ENCODE measurements around the gene PLOD2.

Gene PLOD2

GRCh38 chr3:146072824-146073223, 88.2 kb downstream of the PLOD2 start:
- no peaks in the 10 kb centered on the region for H3K9me3 ChIP-seq (ENCODE audit: control insufficient read depth in 1 of 2, low read length in 2 of 2)
- H3K4me3 ChIP-seq (ENCODE audit: low read depth in 1 of 2, low read length in 2 of 2), result no peak overlapping the region
- H3K4me1 ChIP-seq (ENCODE audit: control insufficient read depth in 1 of 2, insufficient read depth in 2 of 2, low read length in 2 of 2), result no peaks in the 10 kb centered on the region
- peaks cover 0 to 8% of the 10 kb centered on the region in 2 donors for H3K36me3 ChIP-seq (ENCODE audit: control insufficient read depth in 1 of 2, insufficient read depth in 2 of 2, low read length in 2 of 2)
- no peaks in the 10 kb centered on the region for H3K27me3 ChIP-seq (ENCODE audit: low read depth, low read length)
- H3K27ac ChIP-seq (ENCODE audit: low read length), result no peak overlapping the region

- peaks cover 0 to 8% of the 10 kb centered on the region in 2 donors for H3K36me3 ChIP-seq (ENCODE audit: control insufficient read depth in 1 of 2, insufficient read depth in 2 of 2, low read length in 2 of 2)
- no peak overlapping the region for H3K4me3 ChIP-seq (ENCODE audit: low read depth in 1 of 2, low read length in 2 of 2)
- no peaks in the 10 kb centered on the region for H3K9me3 ChIP-seq (ENCODE audit: control insufficient read depth in 1 of 2, low read length in 2 of 2)
- no peaks in the 10 kb centered on the region for H3K27me3 ChIP-seq (ENCODE audit: low read depth, low read length)
- H3K4me1 ChIP-seq (ENCODE audit: control insufficient read depth in 1 of 2, insufficient read depth in 2 of 2, low read length in 2 of 2), result no peaks in the 10 kb centered on the region
- no peak overlapping the region for H3K27ac ChIP-seq (ENCODE audit: low read length)
These were observed 88.9 kb downstream of the PLOD2 start for GRCh38 chr3:146072061-146072460.

- H3K4me1 ChIP-seq (ENCODE audit: control insufficient read depth in 1 of 2, insufficient read depth in 2 of 2, low read length in 2 of 2), result no peaks in the 10 kb centered on the region
- no peaks in the 10 kb centered on the region for H3K27me3 ChIP-seq (ENCODE audit: low read depth, low read length)
- H3K36me3 ChIP-seq (ENCODE audit: control insufficient read depth in 1 of 2, insufficient read depth in 2 of 2, low read length in 2 of 2), result peaks cover 0 to 8% of the 10 kb centered on the region in 2 donors
- H3K9me3 ChIP-seq (ENCODE audit: control insufficient read depth in 1 of 2, low read length in 2 of 2), result no peaks in the 10 kb centered on the region
- H3K4me3 ChIP-seq (ENCODE audit: low read depth in 1 of 2, low read length in 2 of 2), result no peak overlapping the region
- no peak overlapping the region for H3K27ac ChIP-seq (ENCODE audit: low read length)
These were observed 89.4 kb downstream of the PLOD2 start for GRCh38 chr3:146071632-146072031.

- Histone ChIP-seq H3K27me3 (ENCODE audit: low read depth, low read length) (no peaks in the 10 kb centered on the region), H3K9me3 (ENCODE audit: control insufficient read depth in 1 of 2, low read length in 2 of 2) (no peaks in the 10 kb centered on the region), H3K4me1 (ENCODE audit: control insufficient read depth in 1 of 2, insufficient read depth in 2 of 2, low read length in 2 of 2) (peaks cover 0 to 4% of the 10 kb centered on the region in 2 donors)
These were observed 93.9 kb downstream of the PLOD2 start for GRCh38 chr3:146067048-146067447.

GRCh38 chr3:146065573-146066006, 95.4 kb downstream of the PLOD2 start:
- Histone ChIP-seq H3K27me3 (ENCODE audit: low read depth, low read length) (no peaks in the 10 kb centered on the region), H3K4me3 (ENCODE audit: low read depth in 1 of 2, low read length in 2 of 2) (no peak overlapping the region), H3K4me1 (ENCODE audit: control insufficient read depth in 1 of 2, insufficient read depth in 2 of 2, low read length in 2 of 2) (peaks cover 0 to 4% of the 10 kb centered on the region in 2 donors), H3K9me3 (ENCODE audit: control insufficient read depth in 1 of 2, low read length in 2 of 2) (no peaks in the 10 kb centered on the region), H3K27ac (ENCODE audit: low read length) (no peak overlapping the region), H3K36me3 (ENCODE audit: control insufficient read depth in 1 of 2, insufficient read depth in 2 of 2, low read length in 2 of 2) (no peaks in the 10 kb centered on the region)

More at GRCh38 chr3:146067048-146067447, 93.9 kb downstream of the PLOD2 start:
- Histone ChIP-seq H3K36me3 (ENCODE audit: control insufficient read depth in 1 of 2, insufficient read depth in 2 of 2, low read length in 2 of 2) (peaks cover 0 to 5% of the 10 kb centered on the region in 2 donors), H3K4me3 (ENCODE audit: low read depth in 1 of 2, low read length in 2 of 2) (no peak overlapping the region), H3K27ac (ENCODE audit: low read length) (no peak overlapping the region)

GRCh38 chr3:146058241-146058640, 102.7 kb downstream of the PLOD2 start:
- Histone ChIP-seq H3K4me3 (ENCODE audit: low read depth in 1 of 2, low read length in 2 of 2) (no peak overlapping the region), H3K4me1 (ENCODE audit: control insufficient read depth in 1 of 2, insufficient read depth in 2 of 2, low read length in 2 of 2) (no peaks in the 10 kb centered on the region), H3K9me3 (ENCODE audit: control insufficient read depth in 1 of 2, low read length in 2 of 2) (no peaks in the 10 kb centered on the region), H3K27ac (ENCODE audit: low read length) (no peak overlapping the region), H3K27me3 (ENCODE audit: low read depth, low read length) (no peaks in the 10 kb centered on the region), H3K36me3 (ENCODE audit: control insufficient read depth in 1 of 2, insufficient read depth in 2 of 2, low read length in 2 of 2) (no peaks in the 10 kb centered on the region)

GRCh38 chr3:146052791-146053310, 108.1 kb downstream of the PLOD2 start:
- H3K4me3 ChIP-seq (ENCODE audit: low read depth in 1 of 2, low read length in 2 of 2), result no peak overlapping the region
- no peaks in the 10 kb centered on the region for H3K36me3 ChIP-seq (ENCODE audit: control insufficient read depth in 1 of 2, insufficient read depth in 2 of 2, low read length in 2 of 2)
- H3K4me1 ChIP-seq (ENCODE audit: control insufficient read depth in 1 of 2, insufficient read depth in 2 of 2, low read length in 2 of 2), result no peaks in the 10 kb centered on the region
- no peaks in the 10 kb centered on the region for H3K27me3 ChIP-seq (ENCODE audit: low read depth, low read length)
- H3K9me3 ChIP-seq (ENCODE audit: control insufficient read depth in 1 of 2, low read length in 2 of 2), result no peaks in the 10 kb centered on the region
- H3K27ac ChIP-seq (ENCODE audit: low read length), result no peak overlapping the region

GRCh38 chr3:146052056-146052790, 108.8 kb downstream of the PLOD2 start:
- H3K36me3 ChIP-seq (ENCODE audit: control insufficient read depth in 1 of 2, insufficient read depth in 2 of 2, low read length in 2 of 2), result no peaks in the 10 kb centered on the region
- no peaks in the 10 kb centered on the region for H3K9me3 ChIP-seq (ENCODE audit: control insufficient read depth in 1 of 2, low read length in 2 of 2)
- no peak overlapping the region for H3K4me3 ChIP-seq (ENCODE audit: low read depth in 1 of 2, low read length in 2 of 2)
- no peaks in the 10 kb centered on the region for H3K27me3 ChIP-seq (ENCODE audit: low read depth, low read length)
- no peak overlapping the region for H3K27ac ChIP-seq (ENCODE audit: low read length)
- H3K4me1 ChIP-seq (ENCODE audit: control insufficient read depth in 1 of 2, insufficient read depth in 2 of 2, low read length in 2 of 2), result no peaks in the 10 kb centered on the region

GRCh38 chr3:146050691-146051090, 110.3 kb downstream of the PLOD2 start:
- no peaks in the 10 kb centered on the region for H3K27me3 ChIP-seq (ENCODE audit: low read depth, low read length)
- H3K4me1 ChIP-seq (ENCODE audit: control insufficient read depth in 1 of 2, insufficient read depth in 2 of 2, low read length in 2 of 2), result no peaks in the 10 kb centered on the region
- no peaks in the 10 kb centered on the region for H3K9me3 ChIP-seq (ENCODE audit: control insufficient read depth in 1 of 2, low read length in 2 of 2)
- H3K4me3 ChIP-seq (ENCODE audit: low read depth in 1 of 2, low read length in 2 of 2), result no peak overlapping the region
- H3K36me3 ChIP-seq (ENCODE audit: control insufficient read depth in 1 of 2, insufficient read depth in 2 of 2, low read length in 2 of 2), result no peaks in the 10 kb centered on the region
- H3K27ac ChIP-seq (ENCODE audit: low read length), result no peak overlapping the region

GRCh38 chr3:146047485-146047884, 113.5 kb downstream of the PLOD2 start:
- no peaks in the 10 kb centered on the region for H3K9me3 ChIP-seq (ENCODE audit: control insufficient read depth in 1 of 2, low read length in 2 of 2)
- no peaks in the 10 kb centered on the region for H3K36me3 ChIP-seq (ENCODE audit: control insufficient read depth in 1 of 2, insufficient read depth in 2 of 2, low read length in 2 of 2)
- H3K4me3 ChIP-seq (ENCODE audit: low read depth in 1 of 2, low read length in 2 of 2), result no peak overlapping the region
- H3K4me1 ChIP-seq (ENCODE audit: control insufficient read depth in 1 of 2, insufficient read depth in 2 of 2, low read length in 2 of 2), result no peaks in the 10 kb centered on the region
- no peaks in the 10 kb centered on the region for H3K27me3 ChIP-seq (ENCODE audit: low read depth, low read length)
- H3K27ac ChIP-seq (ENCODE audit: low read length), result no peak overlapping the region

- no peaks in the 10 kb centered on the region for H3K36me3 ChIP-seq (ENCODE audit: control insufficient read depth in 1 of 2, insufficient read depth in 2 of 2, low read length in 2 of 2)
- no peaks in the 10 kb centered on the region for H3K9me3 ChIP-seq (ENCODE audit: control insufficient read depth in 1 of 2, low read length in 2 of 2)
These were observed 116.9 kb downstream of the PLOD2 start for GRCh38 chr3:146044046-146044445.

GRCh38 chr3:146040630-146041029, 120.4 kb downstream of the PLOD2 start:
- Histone ChIP-seq H3K9me3 (ENCODE audit: control insufficient read depth in 1 of 2, low read length in 2 of 2) (no peaks in the 10 kb centered on the region), H3K36me3 (ENCODE audit: control insufficient read depth in 1 of 2, insufficient read depth in 2 of 2, low read length in 2 of 2) (no peaks in the 10 kb centered on the region), H3K4me1 (ENCODE audit: control insufficient read depth in 1 of 2, insufficient read depth in 2 of 2, low read length in 2 of 2) (no peaks in the 10 kb centered on the region), H3K4me3 (ENCODE audit: low read depth in 1 of 2, low read length in 2 of 2) (no peak overlapping the region), H3K27me3 (ENCODE audit: low read depth, low read length) (no peaks in the 10 kb centered on the region), H3K27ac (ENCODE audit: low read length) (no peak overlapping the region)

More at GRCh38 chr3:146044046-146044445, 116.9 kb downstream of the PLOD2 start:
- H3K27ac ChIP-seq (ENCODE audit: low read length), result no peak overlapping the region
- H3K27me3 ChIP-seq (ENCODE audit: low read depth, low read length), result no peaks in the 10 kb centered on the region
- H3K4me3 ChIP-seq (ENCODE audit: low read depth in 1 of 2, low read length in 2 of 2), result no peak overlapping the region
- no peaks in the 10 kb centered on the region for H3K4me1 ChIP-seq (ENCODE audit: control insufficient read depth in 1 of 2, insufficient read depth in 2 of 2, low read length in 2 of 2)
